K562 (cell line): Measurements from ENCODE around the gene CAMK2A. TPM values are rescaled to one million over a fixed set of nuclear protein-coding genes. Genes with fewer than 3 reads are reported as not detected.

Source experiments
- ARID1B ChIP-seq: fragments of 450-650 bp; IDR thresholded peaks from 2 replicates; pipeline ENCODE4 v1.6.1; 2016; ENCODE audit warnings: antibody characterized with exemption, mild to moderate bottlenecking, inconsistent platforms
- COPS2 ChIP-seq: fragments of 450-650 bp; conservative IDR thresholded peaks from 2 replicates; pipeline ENCODE4 v1.6.1; 2016; ENCODE audit warnings: mild to moderate bottlenecking, moderate library complexity
- JUN ChIP-seq, 2 experiments: sonication (generic) in 1 of 2; formaldehyde crosslinking in 1 of 2; IDR thresholded peaks; 2 replicates each; pipeline versions ENCODE4 v1.6.1 to v1.8.0; 2012 to 2022; ENCODE audit warnings: borderline replicate concordance in 2 of 2, mild to moderate bottlenecking in 2 of 2, improper control_type of control experiment in 1 of 2, low read depth in 1 of 2, low read length in 1 of 2, missing genetic modification reagents in 1 of 2
- MAFK ChIP-seq: IDR thresholded peaks from 2 replicates; pipeline ENCODE4 v1.6.1; 2011; ENCODE audit warnings: low read length, improper control_type of control experiment
- NFXL1 ChIP-seq: fragments of 450-650 bp; formaldehyde crosslinking; IDR thresholded peaks from 2 replicates; pipeline ENCODE4 v1.4.0; 2021; ENCODE audit warnings: mild to moderate bottlenecking
- OTX1 ChIP-seq: fragments of 450-650 bp; formaldehyde crosslinking; IDR thresholded peaks from 2 replicates; pipeline ENCODE4 v1.4.0; 2022; ENCODE audit warnings: mild to moderate bottlenecking
- RREB1 ChIP-seq: fragments of 250-450 bp; sonication (Bioruptor Pico); IDR thresholded peaks from 2 replicates; pipeline ENCODE4 v1.4.0; 2020
- SMAD3 ChIP-seq: fragments of 450-650 bp; formaldehyde crosslinking; conservative IDR thresholded peaks from 2 replicates; pipeline ENCODE4 v1.4.0; 2020; ENCODE audit warnings: mild to moderate bottlenecking
- U2AF1 ChIP-seq: fragments of 200-400 bp; formaldehyde crosslinking; optimal IDR thresholded peaks from 2 replicates; pipeline ENCODE3; 2017; ENCODE audit warnings: mild to moderate bottlenecking, low read depth, low read length, moderate library complexity
- ZBTB12 ChIP-seq: fragments of 250-450 bp; sonication (Bioruptor Pico); IDR thresholded peaks from 2 replicates; pipeline ENCODE4 v1.4.0; 2020
- ZNF133 ChIP-seq: fragments of 250-450 bp; sonication (Bioruptor Pico); IDR thresholded peaks from 2 replicates; pipeline ENCODE4 v1.4.0; 2020; ENCODE audit warnings: mild to moderate bottlenecking
- polyA plus RNA-seq, 8 experiments: library from polyadenylated mRNA; depleted of rRNA in 4 of 8; stranded (reverse) in 5 of 8; unstranded in 3 of 8; fragments of >200 nt; fragmentation: Nextera tagmentation in 2 of 8; fragmentation: Illumina TruSeq in 1 of 8; extraction: Ambion mirVana in 2 of 8; extraction: Trizol in 1 of 8; gene quantifications; 2 replicates each; pipeline versions ENCODE4 v1.2.1 to v1.2.3, GENCODE V29; 2011 to 2014; ENCODE audit warnings: inconsistent platforms in 1 of 8, missing spikeins in 1 of 8
- total RNA-seq, 7 experiments: library from RNA; depleted of rRNA in 6 of 7; stranded (reverse); fragments of >200 nt in 6 of 7; fragmentation: Illumina TruSeq in 2 of 7; extraction: Trizol in 2 of 7; gene quantifications; 2 replicates each; pipeline versions ENCODE4 v1.2.1 to v1.2.3, GENCODE V29; 2011 to 2021; ENCODE audit warnings: low replicate concordance in 1 of 7
- TF ChIP-seq, protein P1 (sequence below), 2 experiments: fragments of 450-650 bp in 1 of 2; sonication (generic) in 1 of 2; formaldehyde crosslinking in 1 of 2; IDR thresholded peaks; 2 replicates each; pipeline versions ENCODE4 v1.7.1 to v1.9.0; 2016 to 2022; ENCODE audit warnings: inconsistent platforms in 1 of 2, mild to moderate bottlenecking in 1 of 2, missing genetic modification reagents in 1 of 2

Gene CAMK2A
- total and polyA plus RNA-seq, 9 of the 15 experiments (the other 6 are each of a cell fraction or from before 2014, with no cell fraction given): 0.01 to 0.18 (median 0.04) TPM; not detected in 6

GRCh38 chr5:150329038-150329437 is 39.5 kb upstream of the CAMK2A start (continued):
- TF ChIP-seq, protein P1, sequence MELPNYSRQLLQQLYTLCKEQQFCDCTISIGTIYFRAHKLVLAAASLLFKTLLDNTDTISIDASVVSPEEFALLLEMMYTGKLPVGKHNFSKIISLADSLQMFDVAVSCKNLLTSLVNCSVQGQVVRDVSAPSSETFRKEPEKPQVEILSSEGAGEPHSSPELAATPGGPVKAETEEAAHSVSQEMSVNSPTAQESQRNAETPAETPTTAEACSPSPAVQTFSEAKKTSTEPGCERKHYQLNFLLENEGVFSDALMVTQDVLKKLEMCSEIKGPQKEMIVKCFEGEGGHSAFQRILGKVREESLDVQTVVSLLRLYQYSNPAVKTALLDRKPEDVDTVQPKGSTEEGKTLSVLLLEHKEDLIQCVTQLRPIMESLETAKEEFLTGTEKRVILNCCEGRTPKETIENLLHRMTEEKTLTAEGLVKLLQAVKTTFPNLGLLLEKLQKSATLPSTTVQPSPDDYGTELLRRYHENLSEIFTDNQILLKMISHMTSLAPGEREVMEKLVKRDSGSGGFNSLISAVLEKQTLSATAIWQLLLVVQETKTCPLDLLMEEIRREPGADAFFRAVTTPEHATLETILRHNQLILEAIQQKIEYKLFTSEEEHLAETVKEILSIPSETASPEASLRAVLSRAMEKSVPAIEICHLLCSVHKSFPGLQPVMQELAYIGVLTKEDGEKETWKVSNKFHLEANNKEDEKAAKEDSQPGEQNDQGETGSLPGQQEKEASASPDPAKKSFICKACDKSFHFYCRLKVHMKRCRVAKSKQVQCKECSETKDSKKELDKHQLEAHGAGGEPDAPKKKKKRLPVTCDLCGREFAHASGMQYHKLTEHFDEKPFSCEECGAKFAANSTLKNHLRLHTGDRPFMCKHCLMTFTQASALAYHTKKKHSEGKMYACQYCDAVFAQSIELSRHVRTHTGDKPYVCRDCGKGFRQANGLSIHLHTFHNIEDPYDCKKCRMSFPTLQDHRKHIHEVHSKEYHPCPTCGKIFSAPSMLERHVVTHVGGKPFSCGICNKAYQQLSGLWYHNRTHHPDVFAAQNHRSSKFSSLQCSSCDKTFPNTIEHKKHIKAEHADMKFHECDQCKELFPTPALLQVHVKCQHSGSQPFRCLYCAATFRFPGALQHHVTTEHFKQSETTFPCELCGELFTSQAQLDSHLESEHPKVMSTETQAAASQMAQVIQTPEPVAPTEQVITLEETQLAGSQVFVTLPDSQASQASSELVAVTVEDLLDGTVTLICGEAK (IDR thresholded peaks at IDR 0.05): no peak
- TF ChIP-seq, protein P1 (CRISPR knock-in tag; IDR thresholded peaks at IDR 0.05): no peak
- TF ChIP-seq OTX1 (CRISPR knock-in tag) (0 out of 2 replicates have a peak, but pooled peaks have one; percentile 72), JUN (IDR thresholded peaks at IDR 0.05; ENCODE audit: borderline replicate concordance, low read depth, low read length) (no peak), JUN (CRISPR knock-in tag; IDR thresholded peaks at IDR 0.05; ENCODE audit: borderline replicate concordance) (no peak), U2AF1 (no peak), MAFK (no peak), SMAD3 (0 out of 2 replicates have a peak, but pooled peaks have one; percentile 63), ZBTB12 (CRISPR knock-in tag) (0 out of 2 replicates have a peak, but pooled peaks have one; percentile 50), RREB1 (CRISPR knock-in tag) (0 out of 2 replicates have a peak, but pooled peaks have one; percentile 23), COPS2 (no peak), ZNF133 (CRISPR knock-in tag) (no peak), NFXL1 (CRISPR knock-in tag) (no peak), ARID1B (peak; percentile 12; the same call in 1 of the 2 replicates)
